Endothelial cell (in vitro differentiated cells): ENCODE data around the gene PARVB. TPM values are rescaled to one million over a fixed set of nuclear protein-coding genes. Genes with fewer than 3 reads are reported as not detected.

Source experiments
- DNase-seq: peaks from one replicate; pipeline ENCODE4 v3.0.0; 2021; ENCODE audit warnings: low spot score
- H3K27ac Mint-ChIP-seq: one replicate; pipeline ENCODE4 v1.8.0; 2021; ENCODE audit warnings: mixed read lengths, inconsistent platforms; ENCODE audit not compliant: unreplicated experiment
- H3K27me3 Mint-ChIP-seq: one replicate; pipeline ENCODE4 v1.8.0; 2021; ENCODE audit warnings: mild to moderate bottlenecking, moderate library complexity, mixed read lengths, inconsistent platforms; ENCODE audit not compliant: unreplicated experiment
- H3K36me3 Mint-ChIP-seq: one replicate; pipeline ENCODE4 v1.8.0; 2021; ENCODE audit warnings: mild to moderate bottlenecking, low read depth, mixed read lengths, inconsistent platforms; ENCODE audit not compliant: unreplicated experiment
- H3K4me1 Mint-ChIP-seq: one replicate; pipeline ENCODE4 v1.8.0; 2021; ENCODE audit warnings: mild to moderate bottlenecking, mixed read lengths, inconsistent platforms; ENCODE audit not compliant: unreplicated experiment
- H3K4me3 Mint-ChIP-seq: one replicate; pipeline ENCODE4 v1.8.0; 2021; ENCODE audit warnings: mild to moderate bottlenecking, mixed read lengths, inconsistent platforms; ENCODE audit not compliant: unreplicated experiment
- H3K9me3 Mint-ChIP-seq: one replicate; pipeline ENCODE4 v1.8.0; 2021; ENCODE audit warnings: mixed read lengths, inconsistent platforms; ENCODE audit not compliant: unreplicated experiment
- CTCF ChIP-seq: fragments of 200-600 bp; sonication (generic); IDR thresholded peaks from one replicate; pipeline ENCODE4 v1.5.0; 2021; ENCODE audit warnings: antibody characterized with exemption; ENCODE audit not compliant: unreplicated experiment
- total RNA-seq: library from RNA; stranded (reverse); fragmentation: NEBNext Ultra II Directional; extraction: Animal tissue kit (Norgen Biotek cat#: 25700); gene quantifications from one replicate; pipeline ENCODE4 v1.2.1, GENCODE V29; 2021; ENCODE audit not compliant: unreplicated experiment

The PARVB gene
- total RNA-seq, 1 donor from 2014 or later: 105 TPM

- no peak for TF ChIP-seq CTCF
- no peak overlapping the region for H3K27ac Mint-ChIP-seq
- H3K9me3 Mint-ChIP-seq: no peaks in the 10 kb centered on the region
Measured at GRCh38 chr22:44179196-44179988, 155.3 kb downstream of the PARVB start.

GRCh38 chr22:44179989-44180705, 156.0 kb downstream of the PARVB start:
- no peak for TF ChIP-seq CTCF
- Mint-ChIP-seq H3K27me3 (peaks cover 4% of the 10 kb centered on the region), H3K27ac (no peak overlapping the region), H3K36me3 (no peaks in the 10 kb centered on the region), H3K4me3 (no peak overlapping the region), H3K9me3 (no peaks in the 10 kb centered on the region), H3K4me1 (peaks cover 4% of the 10 kb centered on the region)
- DNase-seq: no peak

More at GRCh38 chr22:44179196-44179988, 155.3 kb downstream of the PARVB start:
- DNase-seq: no peak
- no peaks in the 10 kb centered on the region for H3K36me3 Mint-ChIP-seq
- peaks cover 4% of the 10 kb centered on the region for H3K4me1 Mint-ChIP-seq
- H3K4me3 Mint-ChIP-seq: no peak overlapping the region
- peaks cover 4% of the 10 kb centered on the region for H3K27me3 Mint-ChIP-seq

DNA sequence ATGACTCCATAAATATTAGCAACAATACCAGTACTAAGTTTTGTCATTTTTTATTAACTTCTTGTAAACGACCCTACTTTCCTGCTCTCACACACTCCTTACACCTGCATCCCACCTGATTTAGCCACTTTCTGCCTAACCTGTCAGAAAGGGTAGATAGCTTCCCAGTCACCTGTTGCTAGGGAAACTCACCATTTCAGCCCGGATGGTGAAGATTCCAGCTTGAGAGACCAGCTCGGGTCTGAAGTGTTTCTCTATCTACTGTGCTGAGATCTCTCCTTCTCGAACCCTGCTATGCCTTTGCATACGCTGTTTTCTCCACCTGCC, 156.6 kb downstream of the PARVB start, which contains the start of gene PARVG:
TSS of gene PARVG (plus strand) at position 220 of the 327 bp plus-strand sequence. CDS start 2,405 bp downstream, outside the sequence.
- TF ChIP-seq CTCF: no peak
- Mint-ChIP-seq H3K4me3 (no peak within 1 kb of the TSS), H3K27ac (no peak within 1 kb of the TSS), H3K9me3 (no peaks in the 10 kb centered on the region), H3K27me3 (peaks cover 4% of the 10 kb centered on the region), H3K4me1 (peaks cover 4% of the 10 kb centered on the region), H3K36me3 (no peaks in the 10 kb centered on the region)
- no peak for DNase-seq

DNA sequence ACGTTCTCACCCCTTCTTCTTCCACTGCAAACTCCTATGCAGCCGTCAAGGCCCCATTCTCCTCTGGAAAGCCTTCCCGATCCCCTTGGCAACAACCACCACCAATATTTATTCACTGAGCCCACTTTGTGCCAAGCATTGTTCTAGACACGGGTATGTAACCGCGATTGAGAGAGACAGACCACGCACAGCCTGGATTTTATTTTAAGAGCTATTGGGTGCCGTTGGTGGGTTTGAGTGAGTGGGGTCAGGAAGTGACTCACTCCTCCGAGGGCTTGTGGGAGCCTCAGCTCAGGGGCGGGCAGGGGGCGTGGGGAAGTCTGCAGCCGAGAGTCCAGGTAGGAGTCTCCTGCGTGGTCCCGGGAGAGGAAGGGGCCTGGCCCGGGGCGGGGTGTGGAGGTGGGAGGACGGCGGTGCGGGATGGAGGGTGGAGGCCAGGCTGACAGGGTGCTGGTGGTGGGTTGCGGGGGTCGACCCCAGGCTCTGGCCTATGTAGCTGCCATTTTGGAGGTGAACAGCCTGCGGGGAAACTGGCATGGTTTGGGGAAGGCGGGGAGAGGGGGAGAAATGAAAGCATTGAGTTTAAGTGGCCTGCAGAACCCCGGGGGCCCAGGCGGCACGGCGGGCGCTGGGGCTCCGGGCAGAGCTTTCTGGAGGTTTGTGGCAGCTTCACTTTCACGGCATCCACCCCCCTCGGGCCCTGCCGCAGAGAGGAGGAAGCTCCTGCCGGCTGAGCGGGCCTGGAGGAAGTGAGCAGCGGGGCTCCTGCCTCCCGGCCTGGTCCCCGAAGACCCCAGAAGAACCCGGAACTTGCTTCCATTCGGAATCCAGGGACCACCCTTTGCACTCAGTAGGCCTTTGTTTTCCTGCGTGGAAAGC, 157.2 kb downstream of the PARVB start:
- H3K4me3 Mint-ChIP-seq: no peak overlapping the region
- H3K4me1 Mint-ChIP-seq: peaks cover 4% of the 10 kb centered on the region
- no peak for DNase-seq
- H3K27me3 Mint-ChIP-seq: peaks cover 4% of the 10 kb centered on the region
- H3K9me3 Mint-ChIP-seq: no peaks in the 10 kb centered on the region
- H3K36me3 Mint-ChIP-seq: no peaks in the 10 kb centered on the region
- TF ChIP-seq CTCF: no peak
- H3K27ac Mint-ChIP-seq: no peak overlapping the region
